HepG2 (cell line): ENCODE measurements around the gene CDH12. TPM values are rescaled to one million over a fixed set of nuclear protein-coding genes. Genes with fewer than 3 reads are reported as not detected.

ENCODE experiments used
- ATAC-seq: fragments of 200-7000 bp; cut with Tn5 transposase; 3 replicates; pipeline ENCODE4 v1.9.1; 2020; ENCODE audit warnings: mild to moderate bottlenecking, moderate library complexity
- BruUV-seq: library from RNA; stranded (reverse); fragments of 400-500 nt; replicated peaks from 2 replicates; lab custom pipeline; 2021; lab: Mats Ljungman, UMichigan
- CTCF ChIA-PET: fragments of 300-600 bp; formaldehyde crosslinking; extraction: SDS; loops from one replicate; lab custom pipeline; 2021; ENCODE audit warnings: low total read pairs, inconsistent platforms, low intra/inter-chr PET ratio; lab: Yijun Ruan, JAX
- POLR2A ChIA-PET: fragments of 350-600 bp; sonication (Branson Sonifier 250); formaldehyde crosslinking; loops from one replicate; lab custom pipeline; 2020; ENCODE audit warnings: antibody characterized with exemption, inconsistent platforms; lab: Yijun Ruan, JAX
- DNase-seq: peaks from one replicate; pipeline ENCODE4 v3.0.0-alpha.2; 2015; ENCODE audit warnings: low spot score
- FAIRE-seq: peaks from 3 replicates; lab custom pipeline; 2011; peaks lifted over from hg19 to GRCh38; lab: Jason Lieb, UNC
- H2AFZ ChIP-seq: one replicate; pipeline ENCODE4 v1.6.1; 2011; ENCODE audit warnings: low read length, inconsistent platforms
- H3K27ac ChIP-seq: fragments of 300-600 bp; 3 replicates; pipeline ENCODE4 v1.8.0; 2011; ENCODE audit warnings: mixed run types, mild to moderate bottlenecking, mixed read lengths, low read length, inconsistent platforms; ENCODE audit not compliant: insufficient read depth; ENCODE audit errors: extremely low read length
- H3K27me3 ChIP-seq, 2 experiments: fragments of 200-600 bp in 1 of 2; 2 replicates in 1 of 2; 3 replicates in 1 of 2; pipeline versions ENCODE4 v1.6.0 to v1.8.0; 2011; ENCODE audit warnings: low read length in 2 of 2, mild to moderate bottlenecking in 2 of 2, moderate library complexity in 2 of 2, inconsistent platforms in 1 of 2; ENCODE audit not compliant: insufficient read depth in 2 of 2, control insufficient read depth in 1 of 2
- H3K36me3 ChIP-seq, 2 experiments: fragments of 200-600 bp in 1 of 2; replicated peaks in 1 of 2; 2 replicates in 1 of 2; 3 replicates in 1 of 2; pipeline versions ENCODE4 v1.5.1 to v1.8.0; 2011; ENCODE audit warnings: low read length in 2 of 2, inconsistent platforms in 1 of 2; ENCODE audit not compliant: insufficient read depth in 2 of 2, control insufficient read depth in 1 of 2
- H3K4me1 ChIP-seq: 2 replicates; pipeline ENCODE4 v1.5.1; 2012; ENCODE audit warnings: low read length, inconsistent platforms; ENCODE audit not compliant: insufficient read depth
- H3K4me2 ChIP-seq: 2 replicates; pipeline ENCODE4 v1.6.0; 2011; ENCODE audit warnings: low read depth, low read length, inconsistent platforms
- H3K4me3 ChIP-seq, 3 experiments: fragments of 200-600 bp in 1 of 3; sonication (generic), shearing (Covaris generic) in 1 of 3; replicated peaks in 1 of 3; 2 replicates each; pipeline ENCODE4 v1.5.1; 2011 to 2016; ENCODE audit warnings: low read length in 3 of 3, inconsistent platforms in 2 of 3, low read depth in 2 of 3, mild to moderate bottlenecking in 2 of 3, control low read depth in 1 of 3, mixed read lengths in 1 of 3; ENCODE audit not compliant: insufficient read depth in 1 of 3
- H3K79me2 ChIP-seq: one replicate; pipeline ENCODE4 v1.6.1; 2011; ENCODE audit warnings: low read length, inconsistent platforms; ENCODE audit not compliant: insufficient read depth
- H3K9ac ChIP-seq: 2 replicates; pipeline ENCODE4 v1.6.0; 2011; ENCODE audit warnings: mild to moderate bottlenecking, low read depth, low read length, inconsistent platforms; ENCODE audit not compliant: insufficient read depth
- H3K9me3 ChIP-seq: 2 replicates; pipeline ENCODE4 v1.5.1; 2012; ENCODE audit warnings: mild to moderate bottlenecking, low read length
- H4K20me1 ChIP-seq: 2 replicates; pipeline ENCODE4 v1.6.0; 2011; ENCODE audit warnings: inconsistent platforms, mild to moderate bottlenecking, low read length, moderate library complexity; ENCODE audit not compliant: insufficient read depth
- CCAR2 ChIP-seq: fragments of 200-400 bp; formaldehyde crosslinking; optimal IDR thresholded peaks from 2 replicates; pipeline ENCODE3; 2018; ENCODE audit warnings: low read depth, mild to moderate bottlenecking, low read length, moderate library complexity
- FOSL1 ChIP-seq: sonication (generic); formaldehyde crosslinking; IDR thresholded peaks from 2 replicates; pipeline ENCODE4 v1.9.0; 2021; ENCODE audit warnings: missing genetic modification reagents, borderline replicate concordance
- JUN ChIP-seq: sonication (generic); formaldehyde crosslinking; IDR thresholded peaks from 2 replicates; pipeline ENCODE4 v1.4.0; 2020; ENCODE audit warnings: mild to moderate bottlenecking, missing genetic modification reagents
- MEIS1 ChIP-seq: sonication (generic); formaldehyde crosslinking; IDR thresholded peaks from 2 replicates; pipeline ENCODE4 v1.9.0; 2021; ENCODE audit warnings: mild to moderate bottlenecking, missing genetic modification reagents, moderate library complexity, borderline replicate concordance
- POLR2A ChIP-seq, 2 experiments: IDR thresholded peaks; 2 replicates each; pipeline ENCODE4 v1.6.1; 2011; ENCODE audit warnings: low read depth in 2 of 2, low read length in 2 of 2, mild to moderate bottlenecking in 1 of 2, moderate library complexity in 1 of 2; ENCODE audit not compliant: insufficient read depth in 1 of 2
- ZNF253 ChIP-seq: sonication (generic); formaldehyde crosslinking; IDR thresholded peaks from 2 replicates; pipeline ENCODE4 v1.8.0; 2022; ENCODE audit warnings: mild to moderate bottlenecking, missing genetic modification reagents, borderline replicate concordance
- ZNF350 ChIP-seq: sonication (generic); formaldehyde crosslinking; IDR thresholded peaks from 2 replicates; pipeline ENCODE4 v1.4.0; 2020; ENCODE audit warnings: mild to moderate bottlenecking, low read depth, missing genetic modification reagents, borderline replicate concordance
- ZNF484 ChIP-seq: sonication (generic); formaldehyde crosslinking; IDR thresholded peaks from 2 replicates; pipeline ENCODE4 v1.5.1; 2020; ENCODE audit warnings: mild to moderate bottlenecking, low read depth, missing genetic modification reagents, borderline replicate concordance
- in situ Hi-C: cut with HindIII; loops from 2 replicates; pipeline ENCODE4 v1.10.0; 2017; ENCODE audit warnings: low pct_unique_long_range_greater_than_20kb; ENCODE audit not compliant: extremely low pct_ligation_motif_present
- intact Hi-C: fragments of 100-400 bp; cut with micrococcal nuclease; formaldehyde crosslinking; loops from one replicate; pipeline ENCODE4 v1.10.0; 2022; ENCODE audit not compliant: unreplicated experiment
- polyA plus RNA-seq, 8 experiments: library from polyadenylated mRNA; depleted of rRNA in 3 of 8; stranded (reverse) in 7 of 8; unstranded in 1 of 8; fragments of >200 nt; fragmentation: Illumina TruSeq in 4 of 8; extraction: Trizol in 4 of 8; gene quantifications; 2 replicates each; pipeline versions ENCODE4 v1.2.1 to v1.2.3, GENCODE V29; 2011 to 2016; ENCODE audit warnings: low read depth in 4 of 8, missing spikeins in 1 of 8, mixed read lengths in 1 of 8; ENCODE audit not compliant: insufficient read depth in 1 of 8
- total RNA-seq, 5 experiments: library from RNA; depleted of rRNA; stranded (reverse); fragments of >200 nt; fragmentation: Illumina TruSeq; extraction: Trizol; gene quantifications; 2 replicates each; pipeline ENCODE4 v1.2.3, GENCODE V29; 2016; ENCODE audit warnings: low read depth in 1 of 5
- TF ChIP-seq, protein P1 (sequence below): sonication (generic); formaldehyde crosslinking; IDR thresholded peaks from 2 replicates; pipeline ENCODE4 v1.4.0; 2020; ENCODE audit warnings: missing genetic modification reagents
- TF ChIP-seq, protein P2 (sequence below): sonication (generic); formaldehyde crosslinking; IDR thresholded peaks from 2 replicates; pipeline ENCODE4 v1.8.1; 2023; ENCODE audit warnings: missing genetic modification reagents, inconsistent platforms, borderline replicate concordance

CDH12 gene
- total and polyA plus RNA-seq, 2 of the 13 experiments (the other 11 are each of a cell fraction or from before 2014, with no cell fraction given), result not detected

DNA sequence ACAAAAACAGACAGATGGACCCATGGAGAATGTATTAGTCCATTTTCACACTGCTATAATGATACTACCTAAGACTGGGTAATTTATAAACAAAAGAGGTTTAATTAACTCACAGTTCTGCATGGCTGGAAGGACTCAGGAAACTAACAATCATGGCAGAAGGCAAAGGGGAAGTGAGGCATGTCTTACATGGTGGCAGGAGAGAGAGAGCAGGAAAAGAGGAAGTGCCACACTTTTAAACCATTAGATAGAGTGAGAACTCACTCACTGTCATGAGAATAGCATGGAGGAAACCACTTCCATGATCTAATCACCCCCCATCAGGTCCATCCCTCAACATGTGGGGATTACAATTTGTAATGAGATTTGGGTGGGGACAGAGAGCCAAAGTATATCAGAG, 808.9 kb downstream of the CDH12 start:
- in situ Hi-C loops, result no loop called here
- DNase-seq, result no peak
- ChIA-PET CTCF (no interaction called here), POLR2A (no interaction called here)
- Histone ChIP-seq H3K4me1 (no peaks in the 10 kb centered on the region), H3K27me3 (no peaks in the 10 kb centered on the region), H3K27ac (no peak overlapping the region), H3K36me3 (no peaks in the 10 kb centered on the region), H3K4me3 (no peak overlapping the region), H4K20me1 (no peaks in the 10 kb centered on the region), H3K9ac (no peak overlapping the region), H3K4me2 (no peak overlapping the region), H3K9me3 (peaks cover 13% of the 10 kb centered on the region), H3K79me2 (no peaks in the 10 kb centered on the region), H2AFZ (no peak overlapping the region)
- no peak for FAIRE-seq
- intact Hi-C loops, result no loop called here
- BruUV-seq, result no TSS peak
- no peak for ATAC-seq
- TF ChIP-seq, protein P1, sequence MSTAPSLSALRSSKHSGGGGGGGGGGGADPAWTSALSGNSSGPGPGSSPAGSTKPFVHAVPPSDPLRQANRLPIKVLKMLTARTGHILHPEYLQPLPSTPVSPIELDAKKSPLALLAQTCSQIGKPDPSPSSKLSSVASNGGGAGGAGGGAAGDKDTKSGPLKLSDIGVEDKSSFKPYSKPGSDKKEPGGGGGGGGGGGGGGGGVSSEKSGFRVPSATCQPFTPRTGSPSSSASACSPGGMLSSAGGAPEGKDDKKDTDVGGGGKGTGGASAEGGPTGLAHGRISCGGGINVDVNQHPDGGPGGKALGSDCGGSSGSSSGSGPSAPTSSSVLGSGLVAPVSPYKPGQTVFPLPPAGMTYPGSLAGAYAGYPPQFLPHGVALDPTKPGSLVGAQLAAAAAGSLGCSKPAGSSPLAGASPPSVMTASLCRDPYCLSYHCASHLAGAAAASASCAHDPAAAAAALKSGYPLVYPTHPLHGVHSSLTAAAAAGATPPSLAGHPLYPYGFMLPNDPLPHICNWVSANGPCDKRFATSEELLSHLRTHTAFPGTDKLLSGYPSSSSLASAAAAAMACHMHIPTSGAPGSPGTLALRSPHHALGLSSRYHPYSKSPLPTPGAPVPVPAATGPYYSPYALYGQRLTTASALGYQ (CRISPR knock-in tag), result no peak
- no peak for TF ChIP-seq ZNF350 (CRISPR knock-in tag)
- no peak for TF ChIP-seq POLR2A (IDR thresholded peaks at IDR 0.05; ENCODE audit: insufficient read depth in 1 of 2, low read depth in 2 of 2, low read length in 2 of 2)
- no peak for TF ChIP-seq ZNF484 (CRISPR knock-in tag)
- no peak for TF ChIP-seq CCAR2
- no peak for TF ChIP-seq FOSL1 (CRISPR knock-in tag)
- TF ChIP-seq, protein P2, sequence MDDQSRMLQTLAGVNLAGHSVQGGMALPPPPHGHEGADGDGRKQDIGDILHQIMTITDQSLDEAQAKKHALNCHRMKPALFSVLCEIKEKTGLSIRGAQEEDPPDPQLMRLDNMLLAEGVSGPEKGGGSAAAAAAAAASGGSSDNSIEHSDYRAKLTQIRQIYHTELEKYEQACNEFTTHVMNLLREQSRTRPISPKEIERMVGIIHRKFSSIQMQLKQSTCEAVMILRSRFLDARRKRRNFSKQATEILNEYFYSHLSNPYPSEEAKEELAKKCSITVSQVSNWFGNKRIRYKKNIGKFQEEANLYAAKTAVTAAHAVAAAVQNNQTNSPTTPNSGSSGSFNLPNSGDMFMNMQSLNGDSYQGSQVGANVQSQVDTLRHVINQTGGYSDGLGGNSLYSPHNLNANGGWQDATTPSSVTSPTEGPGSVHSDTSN (CRISPR knock-in tag), result no peak
- TF ChIP-seq JUN (CRISPR knock-in tag), result no peak
- no peak for TF ChIP-seq MEIS1
- no peak for TF ChIP-seq ZNF253 (CRISPR knock-in tag)
